ENCODE measurements around the gene UXS1.

The UXS1 gene

DNA sequence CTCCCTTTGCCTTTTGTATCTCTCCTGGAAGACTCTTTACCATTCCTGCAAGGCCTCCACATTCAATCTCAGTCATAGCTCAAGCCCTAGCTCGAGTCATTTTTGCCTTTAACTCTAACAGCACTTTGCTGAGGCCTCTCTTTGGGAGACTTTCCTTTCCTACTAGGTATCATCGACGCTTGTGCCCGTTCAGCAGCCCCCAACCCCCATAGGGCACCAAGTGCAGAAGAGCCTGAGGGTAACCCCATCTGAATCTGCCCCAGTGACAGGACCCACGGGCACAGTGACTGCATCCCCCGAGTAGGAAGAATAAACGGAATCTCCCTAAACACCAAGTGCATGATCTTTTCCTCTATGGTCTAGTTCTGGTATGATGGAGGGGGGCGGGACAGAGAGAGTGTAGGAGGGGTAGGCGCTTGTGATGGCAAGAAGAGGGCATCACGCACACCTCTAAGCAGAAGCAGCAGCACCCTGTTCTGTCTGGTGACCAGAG, 66.3 kb downstream of the UXS1 start:
- DNase-seq, result no peak

DNA sequence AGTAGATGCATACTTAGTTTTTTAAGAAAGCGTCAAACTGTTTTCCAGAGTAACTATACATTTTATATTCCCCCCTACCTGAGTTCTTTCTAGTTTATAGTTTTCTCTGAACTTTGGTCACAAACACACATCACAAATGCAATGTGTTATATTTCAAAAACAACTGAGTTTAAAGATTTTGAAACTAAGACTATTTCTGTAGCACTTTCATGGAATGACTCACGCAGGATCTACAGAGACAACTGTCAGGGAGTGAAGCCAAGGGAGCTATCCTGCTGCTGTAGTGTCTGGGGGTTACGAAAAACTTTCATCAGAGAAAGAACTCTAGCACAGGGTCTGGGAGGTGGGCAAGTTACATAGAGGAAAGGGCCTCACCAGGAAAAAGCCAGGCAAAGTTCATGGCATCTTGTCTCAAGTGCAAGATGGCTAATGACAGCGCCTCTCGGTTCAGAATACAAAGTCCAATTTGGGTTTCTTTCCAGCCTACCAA, 66.8 kb downstream of the UXS1 start:
- DNase-seq, result no peak

DNA sequence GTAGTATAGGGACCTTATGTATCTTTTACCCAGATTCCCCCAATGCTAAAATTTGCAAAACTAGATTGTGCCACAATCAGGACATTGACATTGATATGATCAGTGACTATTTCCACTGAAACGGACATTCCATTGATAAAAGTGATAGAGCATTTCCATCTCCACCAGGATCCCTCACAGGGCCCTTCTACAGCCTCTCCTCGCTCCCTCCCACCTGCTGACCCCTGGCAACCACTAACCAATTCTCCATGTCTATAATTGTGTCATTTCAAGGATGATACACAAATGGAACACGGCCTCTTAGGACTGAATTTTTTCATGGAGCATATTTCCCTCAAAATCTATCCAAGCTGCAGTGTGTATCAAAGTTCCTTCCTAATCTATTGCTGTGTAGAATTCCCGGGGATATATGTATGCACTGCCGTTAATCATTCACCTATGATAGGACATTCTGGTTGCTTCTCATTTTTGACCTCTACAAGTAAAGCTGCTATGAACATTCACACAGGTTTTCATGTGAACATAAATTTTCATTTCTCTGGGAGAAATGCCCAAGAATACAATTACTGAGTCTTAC, 67.3 kb downstream of the UXS1 start:
- DNase-seq, result no peak

DNA sequence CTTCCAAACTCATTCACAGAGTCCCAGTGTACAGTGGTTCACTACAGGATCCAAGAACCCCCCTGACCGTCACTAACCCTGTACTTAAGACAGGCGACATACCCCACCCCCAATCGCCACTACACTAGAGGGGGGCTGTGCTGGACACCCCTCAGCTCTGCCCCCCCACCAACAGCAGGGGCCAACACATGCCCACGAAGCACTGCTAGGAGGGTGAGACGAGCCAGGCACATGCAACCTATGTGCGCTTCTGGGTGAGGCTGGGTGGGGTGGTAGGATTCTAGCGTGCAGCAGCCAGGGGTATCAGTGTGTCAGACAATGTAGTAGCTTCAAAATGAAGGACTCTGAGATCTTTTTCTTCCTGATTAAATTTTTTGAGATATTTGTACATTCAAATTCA, 67.8 kb downstream of the UXS1 start:
- no peak for DNase-seq

DNA sequence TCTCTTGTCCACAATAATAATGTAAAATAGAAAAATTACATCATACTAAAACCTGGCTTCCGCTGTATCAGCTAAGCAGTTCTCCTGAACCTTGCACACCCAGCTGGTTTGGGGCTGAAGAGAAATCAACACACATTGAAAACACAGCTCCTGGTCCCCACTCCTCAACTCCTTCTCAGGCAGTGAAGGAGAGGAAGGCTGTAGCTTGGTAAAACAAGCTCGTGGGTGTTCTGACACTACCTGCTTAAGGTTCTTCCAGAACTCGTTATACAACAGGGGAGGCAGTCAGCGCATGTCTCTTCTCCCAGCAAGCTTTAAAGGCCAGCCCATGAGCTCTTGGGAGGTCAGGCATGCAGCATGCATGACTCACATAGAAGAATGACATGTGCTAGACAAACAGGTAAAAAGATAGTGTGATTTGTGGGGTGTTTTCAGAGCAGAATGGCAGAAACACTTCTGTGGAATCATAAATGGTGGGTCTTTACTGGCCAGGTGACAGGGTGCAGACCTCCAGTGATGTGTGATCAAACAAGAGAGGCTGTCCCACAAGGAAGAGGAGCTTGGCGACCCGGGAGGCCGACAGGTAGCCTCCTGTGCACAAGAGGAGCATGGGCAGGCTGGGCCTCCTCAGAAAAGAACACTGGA, 69.1 kb downstream of the UXS1 start:
- DNase-seq, result no peak

DNA sequence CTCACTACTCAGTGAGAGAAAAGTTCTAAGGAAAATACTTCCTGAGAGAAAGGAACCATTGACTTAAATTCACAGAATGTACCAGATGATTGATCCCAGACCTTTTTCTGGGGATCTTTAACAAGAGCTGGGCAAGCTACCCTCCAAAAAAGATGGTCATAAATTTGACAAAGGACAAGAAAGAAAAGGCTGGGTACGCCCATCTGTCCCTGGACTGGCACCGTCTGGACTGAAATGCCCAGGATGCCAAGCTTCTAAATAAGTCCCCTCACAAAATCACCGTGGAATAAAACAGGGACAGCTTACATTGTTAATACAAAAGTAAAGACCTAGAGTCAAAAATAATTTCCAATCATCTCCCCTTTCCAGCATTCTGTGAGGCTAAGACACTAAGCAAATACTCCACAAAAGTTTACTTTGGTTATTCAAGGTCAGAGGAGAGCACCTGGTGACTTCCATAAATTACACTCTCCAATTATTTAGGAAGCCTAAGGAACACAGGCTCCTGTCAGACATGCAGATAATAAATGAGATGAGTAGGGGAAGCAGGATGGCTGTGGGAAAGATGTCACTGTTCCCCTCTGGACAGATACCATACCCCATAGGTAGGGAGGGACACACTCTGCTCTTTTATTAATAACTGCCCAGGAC, 69.9 kb downstream of the UXS1 start:
- DNase-seq, result no peak

DNA sequence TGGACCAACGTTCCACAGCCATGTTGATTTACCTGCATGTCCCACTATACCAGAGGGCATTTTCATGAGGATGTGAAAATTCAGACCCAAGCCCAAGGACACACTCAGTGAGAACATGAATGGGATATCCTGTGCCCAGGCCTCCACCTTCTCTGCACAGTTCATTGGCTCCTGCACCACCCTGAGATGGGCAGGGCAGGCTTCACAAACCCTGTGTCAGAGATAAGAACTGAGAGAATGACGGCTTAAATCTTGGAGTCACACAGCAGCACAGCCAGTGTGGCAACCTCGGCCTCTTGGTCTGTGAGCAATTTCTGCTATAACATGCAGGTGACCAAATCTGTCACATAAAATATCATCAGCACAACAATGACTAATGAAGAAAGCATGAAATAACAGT, 71.9 kb downstream of the UXS1 start:
- no peak for DNase-seq

DNA sequence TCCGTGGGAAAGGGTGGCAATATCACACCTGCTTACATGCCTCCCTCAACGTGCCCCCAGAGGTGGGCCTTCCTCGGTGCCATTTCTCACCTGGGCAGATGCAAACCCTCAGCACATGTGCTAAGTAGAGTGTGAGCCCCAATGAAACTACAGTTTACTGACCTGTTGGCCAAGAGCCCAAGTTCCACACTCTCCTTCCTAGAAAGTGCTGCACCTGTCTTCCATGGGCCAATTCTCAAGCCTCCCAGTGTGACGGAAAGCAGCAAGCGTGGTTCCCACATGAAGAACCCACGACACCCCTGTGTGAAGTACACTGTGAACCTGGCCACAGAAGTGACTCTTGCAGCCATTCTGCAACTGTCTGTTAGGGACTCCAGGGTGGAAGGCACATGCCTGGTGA, 73.7 kb downstream of the UXS1 start:
- no peak for DNase-seq

DNA sequence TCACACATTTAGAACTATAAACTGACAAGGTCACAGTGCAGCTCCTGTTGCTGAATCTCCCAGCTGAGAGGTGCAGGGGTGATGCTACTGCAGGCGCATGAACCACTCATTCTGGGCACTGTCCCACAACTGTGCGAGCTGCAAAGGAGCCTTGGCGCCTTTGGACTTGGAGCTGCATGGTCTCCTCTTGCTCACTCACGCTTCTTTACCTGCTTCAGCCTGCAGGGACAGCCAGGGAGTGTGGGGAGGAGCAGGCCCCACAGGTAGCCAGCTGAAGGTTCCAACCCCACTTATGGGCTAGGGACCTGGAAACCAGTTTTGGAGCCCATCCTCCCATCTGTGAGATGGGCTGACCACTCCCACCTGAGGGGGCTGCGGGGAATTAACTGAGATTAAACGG, 75.0 kb downstream of the UXS1 start:
- no peak for DNase-seq

DNA sequence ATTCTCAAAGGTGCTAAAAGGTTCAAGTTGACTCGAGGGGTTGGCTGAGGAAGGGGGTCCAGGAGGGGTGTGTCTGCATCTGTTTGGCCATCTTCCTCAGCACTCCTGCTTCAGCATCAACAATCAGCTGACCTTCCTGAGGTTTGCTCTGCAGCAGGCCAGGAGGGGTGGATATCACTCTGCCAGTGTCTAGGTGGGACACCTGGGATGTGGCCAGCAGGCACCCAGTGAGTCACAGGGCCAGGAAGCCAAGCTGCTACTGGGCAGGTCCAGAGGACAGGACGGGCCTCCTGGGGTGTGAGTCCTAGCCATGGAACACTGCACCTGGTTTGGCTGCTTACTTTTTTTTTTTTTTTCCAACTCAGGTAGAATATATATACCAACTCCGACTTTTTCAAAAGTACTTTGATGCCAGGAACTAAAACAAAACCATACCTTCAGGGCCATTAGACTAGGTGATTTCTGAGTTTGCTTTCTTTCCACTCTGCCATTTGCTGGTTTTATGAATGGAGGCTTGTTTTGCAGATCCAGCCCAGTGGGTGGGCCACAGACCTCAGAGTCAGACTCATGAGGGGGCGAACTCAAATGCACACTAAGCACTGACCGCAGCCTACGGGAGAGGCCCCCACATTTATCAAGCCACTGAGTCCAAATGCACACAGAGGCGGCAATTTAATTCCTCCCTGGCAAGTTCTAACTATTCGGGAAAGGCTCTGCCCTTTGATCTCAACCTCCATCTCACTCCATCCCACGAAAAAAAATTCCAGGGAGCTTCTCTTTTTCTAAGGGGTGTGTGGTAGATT, 76.0 kb downstream of the UXS1 start:
- no peak for DNase-seq

DNA sequence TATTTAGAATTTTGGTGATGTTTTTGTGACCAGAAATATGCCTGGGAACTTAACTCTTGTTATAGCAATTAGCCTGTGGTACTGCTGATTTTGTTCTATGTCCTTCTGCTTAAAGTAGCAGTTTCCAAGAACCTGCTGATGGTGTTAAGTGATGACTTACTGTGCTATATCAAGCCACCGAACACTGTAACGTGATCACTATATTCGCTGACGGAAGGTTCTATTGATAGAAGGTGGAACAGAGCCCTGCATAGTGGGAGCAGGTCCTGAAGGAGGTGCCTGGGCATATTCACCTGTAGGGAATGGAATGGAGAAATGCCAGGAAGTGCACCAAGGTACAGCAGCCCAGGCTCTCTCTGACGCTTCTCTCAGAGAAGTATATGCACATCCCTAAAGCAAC, 76.8 kb downstream of the UXS1 start:
- DNase-seq, result no peak

DNA sequence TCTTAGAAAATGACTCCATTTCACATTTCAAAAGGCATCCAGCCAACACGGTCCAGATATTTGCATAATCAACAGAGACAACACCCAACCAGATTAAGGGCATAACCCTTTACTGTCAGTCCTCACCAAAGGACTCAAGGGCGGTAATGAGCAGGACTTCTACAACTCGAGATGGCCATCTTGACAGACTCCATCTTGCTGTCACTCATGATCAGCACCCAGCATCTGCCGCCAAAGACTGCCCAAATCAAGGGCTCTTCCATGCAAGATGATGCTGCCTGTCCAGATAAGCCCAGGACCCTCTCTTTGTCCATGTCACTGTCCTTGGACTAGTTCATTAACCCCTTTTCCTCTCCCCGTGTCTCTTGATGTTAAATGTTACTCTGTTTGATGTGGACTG, 77.9 kb downstream of the UXS1 start:
- DNase-seq, result no peak

DNA sequence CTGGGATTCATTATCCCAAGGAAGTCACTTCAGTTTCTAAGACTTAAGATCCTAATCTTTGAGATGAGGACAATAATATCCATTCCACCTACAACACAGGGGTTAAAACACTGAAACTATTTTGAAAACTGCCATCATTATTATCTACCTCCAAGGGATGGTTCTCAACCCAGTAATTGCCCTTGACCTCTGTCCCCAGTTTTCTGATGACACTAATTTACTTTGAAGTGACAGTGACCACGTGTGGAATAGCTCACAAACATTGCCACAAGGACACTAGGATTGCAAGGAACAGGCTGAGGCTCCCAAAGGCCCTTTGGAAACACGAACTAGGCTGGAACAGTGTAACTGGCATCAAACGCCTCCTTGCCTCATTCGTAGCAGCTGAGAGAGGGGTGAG, 78.4 kb downstream of the UXS1 start:
- no peak for DNase-seq

DNA sequence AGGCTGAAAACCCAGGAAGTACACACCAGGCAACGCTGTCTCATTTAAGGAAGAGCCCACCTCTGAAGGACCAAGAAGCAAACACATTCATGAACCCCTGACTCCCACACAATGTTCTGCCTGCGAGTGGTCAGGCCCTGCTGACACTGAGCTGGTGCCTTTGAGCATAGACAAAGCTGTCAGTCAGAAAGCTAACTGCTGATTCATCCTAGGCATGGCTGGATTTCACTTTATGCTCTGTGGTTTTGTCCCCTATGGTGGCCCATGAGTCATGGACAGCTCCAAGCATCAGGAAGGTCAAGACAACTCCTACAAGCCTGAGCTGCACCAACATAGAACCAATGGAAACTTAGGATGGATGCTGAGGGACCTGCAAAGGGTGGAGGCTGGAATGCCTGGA, 78.9 kb downstream of the UXS1 start:
- DNase-seq, result no peak

DNA sequence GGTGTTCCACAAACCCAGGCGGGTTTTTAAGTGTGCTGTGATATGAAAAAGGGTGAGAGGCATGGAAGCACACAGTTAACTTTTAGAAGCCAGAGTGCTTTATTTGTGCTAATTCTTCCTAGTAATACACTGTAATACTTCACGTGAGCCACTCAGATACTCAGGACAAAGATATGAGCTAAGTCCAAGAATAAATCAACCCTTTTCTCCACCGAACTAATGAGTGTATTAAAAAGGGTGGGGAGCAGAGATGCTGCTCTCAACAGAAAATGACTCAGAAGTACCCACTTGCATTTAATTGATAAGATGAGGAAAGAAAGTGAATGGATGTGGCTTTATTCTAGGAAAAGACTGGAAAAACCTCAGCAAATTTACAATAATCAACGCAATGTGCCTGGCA, 79.9 kb downstream of the UXS1 start:
- DNase-seq, result no peak

DNA sequence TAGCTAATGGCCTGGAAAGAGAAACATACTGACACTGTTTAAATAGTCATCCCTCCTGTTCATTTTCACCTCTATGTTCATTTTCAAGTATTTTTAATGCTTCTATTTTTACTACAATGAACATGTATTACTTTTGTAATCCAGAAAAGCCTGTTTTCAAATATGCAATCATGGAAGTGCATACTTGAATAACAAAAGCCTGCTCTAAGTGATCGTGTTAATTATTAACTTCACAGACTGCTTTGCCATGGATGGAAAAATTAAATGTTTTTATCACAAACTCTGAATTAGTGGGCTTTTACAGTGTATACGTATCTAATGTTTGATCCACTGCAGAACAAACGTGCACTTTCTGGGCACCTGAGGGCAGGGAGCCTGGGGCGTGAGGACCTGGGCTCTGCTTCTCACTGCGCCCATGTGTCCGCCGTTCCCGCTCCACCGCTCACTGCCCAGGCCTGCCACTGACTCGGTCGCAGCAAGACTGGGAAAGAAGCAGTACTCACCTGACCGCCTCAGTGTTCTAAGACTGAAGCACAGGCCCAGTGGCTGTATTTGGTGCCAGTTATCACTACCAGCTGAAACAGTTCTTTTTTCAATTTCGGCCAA, 80.6 kb downstream of the UXS1 start:
- DNase-seq, result no peak

DNA sequence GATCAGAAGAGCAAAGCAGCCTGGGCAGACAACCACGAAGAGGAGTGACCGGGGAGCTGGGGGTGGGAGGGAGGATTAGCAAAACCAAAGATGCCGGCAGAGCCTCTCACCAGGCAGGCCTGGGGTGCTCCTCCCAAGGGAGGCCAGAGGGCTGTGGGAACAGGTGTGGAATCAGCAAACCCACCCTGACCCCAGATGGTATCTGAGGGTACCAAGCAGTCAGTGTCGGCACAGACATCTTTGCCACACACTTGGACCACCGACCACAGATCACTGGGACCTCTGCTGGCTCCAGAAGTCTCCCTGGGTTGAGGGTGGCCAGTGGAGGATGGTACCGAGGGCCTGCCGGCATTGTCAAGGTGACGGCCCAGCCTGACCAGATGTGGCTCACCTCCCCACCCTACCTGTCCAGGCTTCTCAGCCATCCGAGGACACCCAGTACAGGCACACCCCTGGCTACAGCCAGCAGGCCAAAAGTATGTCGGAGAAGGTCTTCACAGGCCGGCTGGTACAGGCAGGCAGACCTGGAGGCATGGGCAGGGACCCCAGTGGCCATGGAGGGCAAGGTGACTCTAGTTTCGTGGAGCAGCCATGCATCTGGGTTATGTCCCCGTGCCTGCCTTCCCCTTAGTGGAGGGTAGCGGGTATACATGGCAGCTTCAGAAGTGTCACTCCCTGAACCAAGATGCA, 82.1 kb downstream of the UXS1 start:
- no peak for DNase-seq

DNA sequence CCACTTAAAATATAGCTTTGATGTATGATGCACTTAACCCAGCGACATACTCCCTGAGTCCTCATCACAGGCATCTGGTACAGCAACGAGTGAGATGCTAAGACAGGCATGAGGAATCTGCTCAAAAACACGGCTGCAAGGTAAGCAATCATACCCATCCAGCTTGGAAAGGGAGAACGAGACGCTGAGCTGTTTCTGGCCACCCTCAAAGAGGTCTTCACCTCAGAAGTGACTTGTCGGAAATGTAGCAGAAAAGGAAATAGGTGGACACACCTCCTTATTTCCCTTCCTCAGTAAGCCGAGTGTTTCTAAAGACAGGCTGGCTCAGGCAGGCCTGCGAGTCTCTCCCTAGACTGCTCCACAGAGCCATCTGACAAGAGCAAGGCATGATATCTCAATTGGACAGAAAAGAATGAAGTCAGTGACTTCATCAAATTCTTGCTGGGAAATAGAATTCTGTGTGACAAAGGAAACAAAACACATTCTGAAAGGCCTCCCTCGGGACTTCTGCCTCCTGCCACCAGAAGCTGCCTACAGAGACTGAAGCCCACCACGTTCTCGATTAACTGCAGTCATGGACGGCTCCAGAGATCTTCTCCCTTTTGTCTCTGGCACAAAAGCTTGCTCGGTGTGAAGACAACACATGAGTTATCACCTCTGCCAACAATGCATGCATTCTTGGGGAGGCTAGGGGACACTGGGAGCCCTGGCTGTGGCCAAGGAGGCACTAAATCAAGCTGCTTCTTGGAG, 84.3 kb downstream of the UXS1 start:
- no peak for DNase-seq

DNA sequence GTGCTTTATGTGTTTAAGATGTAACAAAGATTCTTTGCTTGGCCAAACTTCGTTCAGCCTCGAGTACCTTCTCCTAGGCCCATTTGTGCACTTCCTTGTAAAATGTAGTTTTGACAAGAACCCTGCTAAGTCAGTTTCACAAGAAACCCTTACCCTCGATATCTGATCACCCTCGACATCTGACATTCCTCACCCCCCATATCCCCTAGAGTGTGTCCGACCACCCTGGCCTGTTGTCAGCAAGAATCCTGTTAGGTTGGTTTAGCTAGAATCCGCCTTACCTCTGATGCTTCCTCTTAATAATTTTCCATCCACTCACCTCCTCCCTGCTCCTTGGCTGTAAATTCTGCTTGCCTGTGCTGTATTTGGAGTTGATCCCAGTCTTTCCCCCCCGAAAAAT, 85.3 kb downstream of the UXS1 start:
- no peak for DNase-seq

DNA sequence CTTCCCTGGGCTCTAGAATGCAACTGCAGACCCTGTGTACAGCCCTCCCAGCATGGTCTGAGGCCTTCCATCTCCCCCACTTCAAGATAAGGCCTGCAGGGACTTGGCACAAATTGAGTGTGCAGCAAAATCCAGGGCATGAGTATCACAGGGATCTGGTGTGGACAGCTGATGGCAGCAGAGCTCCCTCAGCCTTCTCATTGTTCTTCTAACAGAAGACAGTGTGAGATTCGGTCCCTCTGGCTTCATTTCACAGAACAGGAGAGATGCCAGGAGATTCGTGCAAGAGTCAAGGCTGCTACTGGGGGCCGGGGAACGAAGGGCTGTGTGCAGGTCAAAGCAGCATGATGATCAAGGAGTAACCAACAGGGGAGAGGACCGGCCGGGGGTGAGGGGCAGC, 85.8 kb downstream of the UXS1 start:
- no peak for DNase-seq

DNA sequence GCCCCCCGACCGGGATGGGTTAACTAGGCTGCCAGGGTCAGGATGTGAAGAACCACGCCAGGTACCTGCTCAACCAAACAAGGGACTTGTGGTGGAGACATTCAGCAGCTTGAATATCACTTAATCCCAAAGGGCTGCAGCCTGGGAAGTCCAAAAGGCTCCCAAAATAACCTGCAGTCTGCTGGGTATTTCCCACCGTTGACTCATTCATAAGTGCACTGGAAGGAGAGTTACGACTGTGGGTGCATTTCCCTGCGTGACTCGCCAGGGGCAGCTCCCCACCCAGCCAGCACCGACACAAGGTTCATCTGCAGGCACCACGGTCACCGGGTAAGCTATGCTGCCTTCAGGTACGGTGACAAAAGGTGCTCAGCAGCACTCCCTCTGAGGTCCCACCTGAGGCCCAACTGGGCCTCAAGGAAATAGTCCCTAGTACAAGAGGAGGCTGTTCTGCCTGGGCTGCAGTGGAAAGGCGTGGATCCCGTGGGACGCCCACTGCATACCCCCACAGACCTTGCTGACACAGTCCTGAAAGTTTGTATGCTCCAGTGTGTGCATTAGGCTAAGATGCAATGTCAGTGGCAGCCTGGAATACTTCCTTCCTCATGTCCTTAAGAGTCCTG, 86.5 kb downstream of the UXS1 start:
- peak; percentile 46 for DNase-seq
